GM12878 (cell line): ENCODE results near the gene TRANK1. TPM values are rescaled to one million over a fixed set of nuclear protein-coding genes. Genes with fewer than 3 reads are reported as not detected.

Experiments
- ATAC-seq: fragments of 200-7000 bp; cut with Tn5 transposase; 3 replicates; pipeline ENCODE4 v1.9.1; 2020; ENCODE audit warnings: mild to moderate bottlenecking, moderate library complexity
- BruUV-seq: library from RNA; stranded (reverse); fragments of 400-500 nt; replicated peaks from 2 replicates; lab custom pipeline; 2021; lab: Mats Ljungman, UMichigan
- CTCF ChIA-PET: fragments of 300-600 bp; sonication (Branson Sonifier 250); formaldehyde crosslinking; extraction: SDS; loops from one replicate; lab custom pipeline; 2021; ENCODE audit warnings: inconsistent platforms; lab: Yijun Ruan, JAX
- POLR2A ChIA-PET: fragments of 350-600 bp; formaldehyde crosslinking; extraction: SDS; loops from one replicate; lab custom pipeline; 2021; ENCODE audit warnings: inconsistent platforms; lab: Charles Lee
- RAD21 ChIA-PET: fragments of 300-600 bp; sonication (Branson Sonifier 250); formaldehyde crosslinking; loops from one replicate; lab custom pipeline; 2023; ENCODE audit warnings: antibody characterized with exemption; ENCODE audit not compliant: unreplicated experiment; lab: Charles Lee
- SMC1A ChIA-PET: fragments of 300-600 bp; sonication (Branson Sonifier 250); formaldehyde crosslinking; loops from one replicate; lab custom pipeline; 2023; ENCODE audit not compliant: unreplicated experiment, uncharacterized antibody; lab: Charles Lee
- DNase-seq: peaks from one replicate; pipeline ENCODE4 v3.0.0-alpha.2; 2011; ENCODE audit warnings: low read depth, low spot score
- FAIRE-seq: peaks from 3 replicates; lab custom pipeline; 2011; peaks lifted over from hg19 to GRCh38; lab: Jason Lieb, UNC
- H2AFZ ChIP-seq: 2 replicates; pipeline ENCODE4 v1.6.0; 2011; ENCODE audit warnings: low read depth, low read length, control low read depth; ENCODE audit not compliant: control insufficient read depth
- H3K27ac ChIP-seq: 2 replicates; pipeline ENCODE4 v1.5.1; 2011; ENCODE audit warnings: control low read depth; ENCODE audit not compliant: control insufficient read depth, insufficient read depth
- H3K27me3 ChIP-seq, 2 experiments: replicated peaks in 1 of 2; 2 replicates each; pipeline versions ENCODE4 v1.6.0 to v1.6.1; 2011; ENCODE audit warnings: low read length in 1 of 2; ENCODE audit not compliant: control insufficient read depth in 2 of 2, insufficient read depth in 2 of 2
- H3K36me3 ChIP-seq, 2 experiments: 2 replicates each; pipeline ENCODE4 v1.5.1; 2011; ENCODE audit warnings: low read length in 1 of 2; ENCODE audit not compliant: control insufficient read depth in 2 of 2, insufficient read depth in 2 of 2
- H3K4me1 ChIP-seq: 2 replicates; pipeline ENCODE4 v1.6.1; 2011; ENCODE audit warnings: mild to moderate bottlenecking, low read length, moderate library complexity, mixed read lengths; ENCODE audit not compliant: control insufficient read depth, insufficient read depth
- H3K4me2 ChIP-seq: 2 replicates; pipeline ENCODE4 v1.6.0; 2011; ENCODE audit warnings: control low read depth; ENCODE audit not compliant: control insufficient read depth, insufficient read depth
- H3K4me3 ChIP-seq: fragments of 200-600 bp; sonication (generic); 2 replicates; pipeline ENCODE4 v1.5.1; 2016
- H3K79me2 ChIP-seq: 2 replicates; pipeline ENCODE4 v1.6.0; 2011; ENCODE audit warnings: low read length; ENCODE audit not compliant: control insufficient read depth, insufficient read depth
- H3K9ac ChIP-seq: 2 replicates; pipeline ENCODE4 v1.8.0; 2011; ENCODE audit warnings: low read length, control low read depth, mixed read lengths; ENCODE audit not compliant: control insufficient read depth, insufficient read depth
- H3K9me3 ChIP-seq: replicated peaks from 3 replicates; pipeline ENCODE4 v1.5.1; 2011; ENCODE audit warnings: mild to moderate bottlenecking, low read length; ENCODE audit not compliant: control insufficient read depth, insufficient read depth
- H4K20me1 ChIP-seq: 2 replicates; pipeline ENCODE4 v1.6.0; 2011; ENCODE audit not compliant: control insufficient read depth, insufficient read depth
- BRCA1 ChIP-seq: IDR thresholded peaks from 2 replicates; pipeline ENCODE4 v1.6.1; 2011; ENCODE audit warnings: low read depth, low read length, improper control_type of control experiment
- CHD1 ChIP-seq: IDR thresholded peaks from 2 replicates; pipeline ENCODE4 v1.6.1; 2012; ENCODE audit warnings: low read depth, low read length, improper control_type of control experiment
- IRF3 ChIP-seq: fragments of 450-650 bp; IDR thresholded peaks from 2 replicates; pipeline ENCODE4 v1.6.1; 2014; ENCODE audit warnings: mild to moderate bottlenecking
- JUNB ChIP-seq: IDR thresholded peaks from 2 replicates; pipeline ENCODE4 v1.6.1; 2016; ENCODE audit warnings: antibody characterized with exemption, mild to moderate bottlenecking
- KAT2A ChIP-seq: conservative IDR thresholded peaks from 2 replicates; pipeline ENCODE4 v1.6.1; 2011; ENCODE audit warnings: low read depth, low read length; ENCODE audit not compliant: control insufficient read depth
- MYB ChIP-seq: fragments of 150-350 bp; IDR thresholded peaks from 2 replicates; pipeline ENCODE4 v1.6.1; 2014; ENCODE audit warnings: mild to moderate bottlenecking, low read depth, low read length, borderline replicate concordance
- NBN ChIP-seq: fragments of 450-650 bp; IDR thresholded peaks from 2 replicates; pipeline ENCODE4 v1.6.1; 2016
- NFYA ChIP-seq: IDR thresholded peaks from 2 replicates; pipeline ENCODE4 v1.6.1; 2011; ENCODE audit warnings: low read depth, mild to moderate bottlenecking, low read length, improper control_type of control experiment, borderline replicate concordance
- NKRF ChIP-seq: fragments of 450-650 bp; conservative IDR thresholded peaks from 2 replicates; pipeline ENCODE4 v1.6.1; 2017; ENCODE audit warnings: mild to moderate bottlenecking, moderate library complexity
- RFX5 ChIP-seq: IDR thresholded peaks from 2 replicates; pipeline ENCODE4 v1.6.1; 2011; ENCODE audit warnings: low read depth, low read length, improper control_type of control experiment
- STAT1 ChIP-seq: fragments of 450-650 bp; conservative IDR thresholded peaks from 2 replicates; pipeline ENCODE4 v1.6.1; 2014; ENCODE audit warnings: antibody characterized with exemption, mild to moderate bottlenecking
- STAT3 ChIP-seq: IDR thresholded peaks from 2 replicates; pipeline ENCODE4 v1.6.1; 2011; ENCODE audit warnings: low read depth, low read length, improper control_type of control experiment
- ZNF274 ChIP-seq: IDR thresholded peaks from one replicate; pipeline ENCODE4 v1.8.0; 2011; ENCODE audit not compliant: insufficient read length, insufficient read depth
- WGBS: methylation state at CpG from one replicate; pipeline ENCODE4 v1.1.6; 2016; ENCODE audit warnings: low lambda C conversion rate; ENCODE audit not compliant: insufficient replicate concordance, insufficient coverage; ENCODE audit errors: missing lambda C conversion rate; 5-methylcytosine and 5-hydroxymethylcytosine counted together
- in situ Hi-C: fragments of 300-500 bp; cut with MboI; formaldehyde crosslinking; loops from 9 replicates; pipeline ENCODE4 v1.14.3; 2018; ENCODE audit warnings: mixed read lengths
- intact Hi-C: fragments of 100-400 bp; cut with micrococcal nuclease; formaldehyde crosslinking; loops from one replicate; pipeline ENCODE4 v1.14.2; 2022; ENCODE audit not compliant: unreplicated experiment
- polyA plus RNA-seq, 11 experiments: library from polyadenylated mRNA; depleted of rRNA in 4 of 11; unstranded in 6 of 11; stranded (reverse) in 5 of 11; fragments of >200 nt; fragmentation: Nextera tagmentation in 4 of 11; fragmentation: Illumina TruSeq in 1 of 11; extraction: Ambion mirVana in 4 of 11; extraction: Trizol in 1 of 11; gene quantifications; 1 replicate in 1 of 11; 2 replicates in 10 of 11; pipeline versions ENCODE4 v1.2.1 to v1.2.3, GENCODE V29; 2011 to 2016; ENCODE audit warnings: inconsistent platforms in 2 of 11, missing spikeins in 2 of 11, low read depth in 1 of 11
- total RNA-seq, 4 experiments: library from RNA; depleted of rRNA in 3 of 4; stranded (reverse); fragments of >200 nt in 3 of 4; fragmentation: Illumina TruSeq in 1 of 4; extraction: Trizol in 1 of 4; gene quantifications; 2 replicates each; pipeline versions ENCODE4 v1.2.1 to v1.2.3, GENCODE V29; 2013 to 2021

Gene TRANK1
- total and polyA plus RNA-seq, 10 of the 15 experiments (the other 5 are each of a cell fraction or from before 2014, with no cell fraction given) = 0.46 to 8.8 (median 1.1) TPM

GRCh38 chr3:36924744-36925521 lies 19.9 kb downstream of the TRANK1 start:
- no peaks in the 10 kb centered on the region for H3K36me3 ChIP-seq
- ChIA-PET SMC1A (no interaction called here), POLR2A (no interaction called here)
- ATAC-seq = no peak
- no peaks in the 10 kb centered on the region for H3K4me1 ChIP-seq
- no peak overlapping the region for H3K9ac ChIP-seq
- WGBS = 0% methylated on average over 2 of the region's 2 CpGs
- no peak for TF ChIP-seq JUNB
- no peak for TF ChIP-seq NKRF
- TF ChIP-seq KAT2A = no peak
- TF ChIP-seq IRF3 = no peak
- TF ChIP-seq CHD1 = no peak
- no peak for TF ChIP-seq STAT3
- TF ChIP-seq NFYA = no peak
- no peak for TF ChIP-seq STAT1
- TF ChIP-seq ZNF274 = no peak
- no peak for TF ChIP-seq MYB
- no peak for TF ChIP-seq RFX5
- TF ChIP-seq BRCA1 = no peak
- TF ChIP-seq NBN = no peak
- TF ChIP-seq, all 136 proteins: peak for 0
- H3K79me2 ChIP-seq = no peaks in the 10 kb centered on the region
- FAIRE-seq (no peak), DNase-seq (no peak)
- no TSS peak for BruUV-seq
- ChIA-PET RAD21 (no interaction called here), CTCF (interaction anchor here (0.7 to 1.6 kb wide), 3 partner anchors 34 to 68 kb away, joined by 3 to 12 read pairs (median 4); partner anchors contain the start of gene MLH1)
- H3K4me3 ChIP-seq = no peak overlapping the region
- no peak overlapping the region for H2AFZ ChIP-seq
- H3K4me2 ChIP-seq = no peak overlapping the region
- peaks cover 16% of the 10 kb centered on the region for H3K9me3 ChIP-seq
- no peaks in the 10 kb centered on the region for H4K20me1 ChIP-seq
- H3K27ac ChIP-seq = no peak overlapping the region
- in situ Hi-C loops (no loop called here), intact Hi-C loops (no loop called here)
- H3K27me3 ChIP-seq = peaks cover 0 to 1% of the 10 kb centered on the region in 2 experiments; a peak in 1 of 4 replicates
